HG03064 (cell line): Measurements from ENCODE around the gene CD163.
"Not testable (repeated sequence)": the region's sequence is repeated elsewhere in the genome, so short reads cannot be mapped to it uniquely, and the experiment has no call there.

Experiments used
- ATAC-seq: cut with Tn5 transposase; IDR thresholded peaks from one replicate; pipeline ENCODE4 v1.9.1; 2021; ENCODE audit warnings: low read depth; ENCODE audit not compliant: unreplicated experiment

The CD163 gene

DNA sequence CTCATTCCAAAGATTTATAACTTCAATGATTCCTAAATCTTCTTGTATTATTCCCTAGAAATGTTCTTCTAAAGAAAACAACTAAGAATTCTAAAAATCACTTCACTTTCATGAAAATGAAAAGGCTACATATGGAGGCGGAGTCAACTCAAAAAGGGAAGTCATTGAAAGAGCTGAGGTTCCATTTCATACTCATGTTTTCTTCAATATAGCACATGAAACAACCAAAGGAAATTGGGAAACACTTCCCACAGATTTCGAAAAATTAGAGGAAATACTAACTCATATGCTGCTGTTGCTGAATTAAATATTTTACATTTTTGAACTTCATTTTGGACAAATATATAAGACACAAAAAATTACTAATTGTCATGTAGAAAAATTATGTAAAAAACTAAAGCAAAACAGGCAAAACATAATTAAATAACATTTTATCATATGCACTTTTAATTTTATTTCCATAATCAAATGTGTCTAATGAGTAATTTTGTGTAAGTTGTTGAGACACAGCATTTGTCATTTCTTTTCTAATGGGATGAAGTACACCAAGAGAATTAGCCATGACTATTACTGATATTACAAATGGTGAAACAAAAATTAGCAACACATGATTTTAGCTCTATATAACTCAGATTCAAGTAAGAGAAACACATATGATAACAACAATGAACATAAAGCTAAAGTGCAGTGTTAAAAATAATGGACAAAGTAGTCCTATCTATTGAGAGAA lies at the start of gene CD163:
CD163 (minus strand) TSS at position 92 of the 730 bp plus-strand sequence; CDS start at position 5, 87 bp downstream.
- ATAC-seq = no peak

DNA sequence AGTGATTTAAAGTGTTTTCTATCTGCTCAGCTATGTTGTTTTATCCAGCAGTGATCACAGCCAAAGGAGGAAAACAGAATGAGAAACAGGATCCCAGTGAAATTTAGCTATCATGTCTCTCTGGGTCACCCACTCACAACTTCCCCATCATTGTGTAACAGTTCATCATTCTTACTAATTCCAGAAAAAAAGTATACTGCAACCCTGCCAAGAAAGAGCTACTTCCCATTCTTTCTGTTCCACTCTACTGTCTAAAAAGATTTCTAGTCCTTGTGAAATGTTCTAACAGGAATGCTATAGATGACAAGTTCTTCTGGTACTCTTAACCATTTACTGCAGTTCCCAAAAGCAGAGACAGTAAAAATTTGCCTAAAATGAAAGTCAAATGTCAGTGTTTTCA lies 39.2 kb upstream of the CD163 start:
- no peak for ATAC-seq

DNA sequence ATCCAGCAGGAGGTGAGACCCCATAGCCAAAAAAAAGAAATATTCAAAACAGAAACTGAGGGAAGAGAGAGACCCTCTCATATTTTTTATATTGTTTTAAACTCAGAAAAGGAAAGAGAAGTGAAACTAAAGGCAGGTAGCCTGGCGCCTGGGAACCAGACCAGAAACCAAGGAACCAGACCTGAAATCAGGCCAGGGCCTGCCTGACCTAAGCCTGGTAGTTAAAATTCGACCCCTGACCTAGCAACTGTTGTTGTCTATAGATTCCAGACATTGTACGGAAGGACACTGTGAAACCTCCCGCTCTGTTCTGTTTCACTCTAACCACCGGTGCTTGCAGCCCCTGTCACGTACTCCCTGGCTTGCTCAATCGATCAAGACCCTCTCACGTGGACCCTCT lies 38.5 kb upstream of the CD163 start:
- no peak for ATAC-seq

DNA sequence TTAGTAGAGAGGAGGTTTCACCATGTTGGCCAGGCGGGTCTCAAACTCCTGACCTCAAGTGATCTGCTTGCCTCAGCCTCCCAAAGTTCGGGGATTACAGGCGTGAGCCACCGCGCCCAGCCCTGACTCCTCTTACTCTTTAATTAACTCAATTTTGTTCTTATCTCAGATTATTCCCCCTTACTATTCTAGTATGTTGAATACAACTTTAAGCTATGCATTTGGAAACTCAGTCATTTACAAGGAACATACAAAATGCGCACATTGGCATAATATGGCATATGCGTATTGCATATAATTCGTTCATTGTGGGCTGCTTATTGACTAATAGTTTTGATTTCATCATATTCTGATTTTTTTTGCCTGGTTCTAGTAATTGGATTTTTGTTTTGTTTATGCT lies 10.8 kb upstream of the CD163 start:
- no peak for ATAC-seq

DNA sequence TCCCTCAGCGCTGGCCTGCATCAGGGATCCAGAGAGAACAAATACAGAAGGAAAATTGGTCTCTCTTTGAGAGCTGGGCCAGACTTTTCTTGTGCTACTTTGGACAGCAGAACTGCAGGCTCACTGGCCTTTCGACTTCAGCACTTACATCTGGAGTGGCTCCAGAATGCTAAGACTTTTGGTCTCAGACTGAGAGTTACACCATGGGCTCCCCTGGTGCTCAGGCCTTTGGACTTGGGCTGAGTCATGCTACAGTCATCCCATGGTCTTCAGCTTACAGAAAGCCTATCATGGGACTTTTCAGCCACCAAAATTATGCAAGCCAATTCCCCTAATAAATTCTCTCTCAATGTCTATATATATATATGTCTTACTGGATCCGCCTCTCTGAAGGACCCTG lies 9.0 kb upstream of the CD163 start:
- ATAC-seq = no peak

DNA sequence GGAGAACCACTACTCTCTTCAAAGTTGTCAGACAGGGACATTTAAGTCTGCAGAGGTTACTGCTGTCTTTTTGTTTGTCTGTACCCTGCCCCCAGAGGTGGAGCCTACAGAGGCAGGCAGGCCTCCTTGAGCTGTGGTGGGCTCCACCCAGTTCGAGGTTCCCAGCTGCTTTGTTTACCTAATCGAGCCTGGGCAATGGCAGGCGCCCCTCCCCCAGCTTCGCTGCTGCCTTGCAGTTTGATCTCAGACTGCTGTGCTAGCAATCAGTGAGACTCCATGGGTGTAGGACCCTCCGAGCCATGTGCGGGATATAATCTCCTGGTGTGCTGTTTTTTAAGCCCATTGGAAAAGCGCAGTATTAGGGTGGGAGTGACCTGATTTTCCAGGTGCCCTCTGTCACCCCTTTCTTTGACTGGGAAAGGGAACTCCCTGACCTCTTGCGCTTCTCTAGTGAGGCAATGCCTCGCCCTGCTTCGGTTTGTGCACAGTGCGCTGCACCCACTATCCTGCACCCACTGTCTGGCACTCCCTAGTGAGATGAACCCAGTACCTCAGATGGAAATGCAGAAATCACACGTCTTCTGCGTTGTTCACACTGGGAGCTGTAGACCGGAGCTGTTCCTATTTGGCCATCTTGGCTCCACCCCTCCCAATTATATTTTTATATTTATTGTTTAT lies 6.4 kb upstream of the CD163 start:
- not testable (repeated sequence) for ATAC-seq

DNA sequence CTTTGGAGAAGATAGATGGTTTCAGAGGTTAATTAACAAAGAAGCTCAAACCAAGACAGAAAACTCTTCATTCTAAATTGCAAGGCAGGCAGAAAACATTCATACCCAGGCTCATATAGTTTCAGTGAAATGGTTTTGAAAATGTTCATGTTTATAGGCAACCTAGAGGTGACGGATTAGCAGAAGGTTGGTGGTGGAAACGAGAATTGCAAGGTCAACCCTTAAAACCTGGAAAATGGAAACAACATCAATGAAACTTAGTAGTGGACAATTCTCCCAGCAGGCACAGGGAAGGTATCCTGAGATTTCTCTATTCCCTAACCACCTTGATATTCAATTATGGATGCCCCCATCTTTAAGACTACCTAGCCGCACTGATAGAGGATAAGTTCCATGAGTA lies 965 bp downstream of the CD163 start:
- no peak for ATAC-seq

DNA sequence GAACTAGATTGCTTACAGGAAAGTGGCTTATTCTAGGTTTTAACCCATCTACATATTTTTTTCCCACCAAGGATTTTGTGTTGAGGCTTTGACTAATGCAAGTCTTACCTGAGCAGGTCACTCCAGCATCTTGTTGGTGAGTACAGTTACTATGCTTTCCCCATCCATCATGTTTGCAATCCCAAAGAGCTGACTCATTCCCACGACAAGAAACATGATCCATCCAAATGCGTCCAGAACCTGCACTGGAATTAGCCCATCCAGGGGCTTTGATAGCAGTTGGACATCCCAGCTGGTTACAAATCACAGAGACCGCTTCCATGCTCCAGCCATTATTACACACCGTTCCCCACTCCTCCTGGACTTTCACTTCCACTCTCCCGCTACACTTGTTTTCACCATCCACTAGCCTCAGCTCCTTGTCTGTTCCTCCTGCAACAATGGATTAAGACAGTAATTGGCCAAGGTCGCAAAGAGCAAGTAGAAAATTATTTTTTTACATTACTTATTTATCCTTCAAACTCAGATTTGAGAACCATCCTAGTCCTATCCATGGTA lies 2.5 kb downstream of the CD163 start:
- ATAC-seq = no peak

DNA sequence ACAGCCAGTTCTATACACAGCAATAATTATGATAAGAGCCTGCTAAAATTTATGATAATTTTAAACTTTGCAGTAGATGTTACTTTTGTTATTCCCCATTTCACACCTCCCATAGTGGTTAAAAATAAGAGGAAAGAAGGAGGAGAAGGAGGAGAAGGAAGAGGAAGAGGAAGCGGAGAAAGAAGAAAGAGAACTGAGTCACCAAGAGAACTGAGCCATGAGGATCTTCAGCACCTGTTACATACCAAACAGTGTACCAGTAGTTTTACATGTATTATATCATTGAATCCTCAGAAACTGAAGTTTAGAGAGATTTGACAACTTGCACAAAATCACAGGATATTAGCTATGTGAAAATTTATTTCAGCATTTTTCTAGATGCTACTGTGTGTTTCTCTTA lies 3.9 kb downstream of the CD163 start:
- ATAC-seq = no peak

DNA sequence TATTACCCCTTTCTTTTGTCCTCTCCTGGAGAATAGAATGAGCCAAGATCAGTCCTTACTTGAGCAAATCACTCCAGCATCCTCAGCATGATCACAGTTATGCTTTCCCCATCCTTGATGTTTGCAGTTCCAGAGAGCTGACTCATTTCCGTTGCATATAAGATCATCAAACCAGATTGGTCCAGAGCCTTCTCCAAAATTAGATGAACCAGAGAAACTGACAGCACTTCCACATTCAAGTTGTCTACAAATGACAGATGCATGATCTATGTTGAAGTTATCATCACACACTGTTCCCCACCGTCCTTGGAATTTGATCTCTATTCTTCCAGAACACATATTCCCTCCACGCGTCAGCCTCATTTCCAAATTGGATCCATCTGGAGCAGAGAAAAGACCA lies 4.8 kb downstream of the CD163 start:
- no peak for ATAC-seq

DNA sequence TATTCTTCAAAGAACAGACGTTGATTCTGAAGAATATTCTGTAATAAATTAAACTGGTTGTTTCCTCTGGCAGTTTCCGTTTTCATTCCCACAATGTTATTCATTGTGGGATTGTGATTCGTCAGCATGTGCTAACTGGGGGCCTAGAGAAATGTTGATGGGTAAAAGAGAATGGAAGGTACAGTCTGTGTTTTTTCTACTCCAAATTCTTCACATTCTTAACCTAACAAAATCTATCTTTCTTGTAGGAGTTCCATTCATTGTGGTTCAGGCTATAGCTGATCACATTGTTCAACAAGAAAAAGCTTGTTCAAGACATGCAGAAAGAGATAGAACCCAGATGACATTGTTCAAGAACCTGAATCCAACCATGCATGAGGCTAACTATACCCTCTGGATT lies 5.9 kb downstream of the CD163 start:
- ATAC-seq = no peak

DNA sequence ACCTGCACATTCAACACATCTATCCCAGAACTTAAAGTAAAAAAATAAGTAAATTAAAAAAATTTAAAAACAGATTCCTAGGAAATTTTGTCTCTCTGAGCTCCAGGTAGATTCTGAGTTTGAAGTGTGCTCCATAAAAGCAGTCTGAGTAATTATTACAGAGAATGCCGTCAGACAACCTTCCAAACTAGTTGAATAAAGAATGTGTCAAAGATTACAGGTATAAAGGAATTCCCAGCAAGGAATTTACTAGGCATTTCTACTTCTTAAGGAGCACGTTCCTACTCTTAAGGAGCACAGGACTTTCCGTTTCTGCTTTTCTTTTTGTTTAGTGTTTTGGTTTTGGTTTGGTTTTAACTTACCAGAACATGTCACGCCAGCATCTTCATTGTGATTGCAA lies 7.1 kb downstream of the CD163 start:
- no peak for ATAC-seq

DNA sequence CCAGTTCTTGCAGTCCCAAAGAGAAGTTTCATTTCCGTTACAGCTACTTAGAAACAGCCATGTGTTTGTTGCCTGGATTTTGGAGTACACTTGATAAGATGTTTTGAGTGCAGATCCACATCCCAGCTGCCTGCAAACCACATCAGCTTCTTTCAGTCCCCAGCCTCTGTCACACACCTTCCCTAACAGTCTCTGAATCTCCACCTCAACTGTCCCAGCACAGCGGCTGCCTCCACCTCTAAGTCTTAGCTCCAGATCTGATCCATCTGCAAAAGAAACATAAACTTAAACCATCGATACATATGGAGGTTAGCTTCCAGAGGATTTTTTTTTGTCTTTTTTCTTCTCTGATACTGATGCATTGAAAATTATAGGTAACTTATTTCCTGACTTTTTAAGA lies 8.4 kb downstream of the CD163 start:
- no peak for ATAC-seq

DNA sequence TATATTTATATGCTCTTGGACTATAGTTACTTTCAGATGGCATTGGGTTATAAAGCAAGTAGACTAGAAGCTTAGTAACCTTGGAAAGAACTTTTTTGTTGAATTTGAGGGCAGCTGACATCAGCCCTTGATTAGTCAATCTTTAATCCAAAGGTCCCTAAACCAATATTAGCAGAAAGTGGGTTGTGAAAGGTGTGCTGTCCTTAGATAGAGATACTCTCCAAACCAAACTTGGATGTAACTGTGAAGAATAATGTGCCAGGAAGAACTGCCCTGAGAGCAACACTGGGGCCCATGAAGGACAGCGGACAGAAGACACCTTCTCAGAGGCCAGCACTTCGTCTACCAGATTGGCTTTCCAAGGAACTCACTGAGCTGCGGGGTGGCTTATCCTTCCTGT lies 10.6 kb downstream of the CD163 start:
- ATAC-seq = no peak

DNA sequence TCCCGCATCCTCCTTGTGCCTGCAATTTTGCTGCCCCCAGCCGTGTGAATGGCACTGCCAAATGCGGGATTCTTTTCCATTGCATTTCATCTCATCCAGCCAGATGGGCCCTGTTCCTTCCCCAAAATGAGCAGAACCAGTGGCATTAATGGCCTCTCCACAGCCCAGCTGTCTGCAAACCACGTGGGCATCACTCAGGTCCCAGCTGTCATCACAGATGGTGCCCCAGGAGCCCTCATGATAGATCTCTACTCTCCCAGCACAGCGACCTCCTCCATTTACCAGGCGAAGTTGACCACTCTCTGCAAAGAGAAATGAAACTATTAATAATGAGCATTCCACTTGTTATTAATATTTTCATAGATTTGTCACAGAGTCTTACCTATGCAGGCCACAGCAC lies 17.1 kb downstream of the CD163 start:
- no peak for ATAC-seq

DNA sequence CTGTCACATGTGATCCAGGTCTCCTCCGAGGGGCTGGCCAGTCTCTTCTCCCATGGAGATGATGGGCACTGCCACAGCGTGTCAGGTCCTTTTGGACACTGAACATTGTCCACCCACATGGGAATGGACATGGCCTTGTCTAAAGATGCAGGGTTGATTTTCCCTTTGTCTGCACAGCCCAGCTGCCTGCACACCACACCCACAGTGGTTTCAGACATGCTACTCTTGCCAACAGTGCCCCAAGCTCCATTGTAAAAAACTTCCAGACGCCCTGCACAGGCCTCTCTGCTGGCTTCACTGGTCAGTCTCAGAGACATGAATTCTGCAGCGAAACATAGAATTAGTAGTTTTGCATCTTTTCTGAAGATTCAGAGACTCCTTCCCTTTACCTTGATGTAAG lies 18.5 kb downstream of the CD163 start:
- ATAC-seq = no peak

DNA sequence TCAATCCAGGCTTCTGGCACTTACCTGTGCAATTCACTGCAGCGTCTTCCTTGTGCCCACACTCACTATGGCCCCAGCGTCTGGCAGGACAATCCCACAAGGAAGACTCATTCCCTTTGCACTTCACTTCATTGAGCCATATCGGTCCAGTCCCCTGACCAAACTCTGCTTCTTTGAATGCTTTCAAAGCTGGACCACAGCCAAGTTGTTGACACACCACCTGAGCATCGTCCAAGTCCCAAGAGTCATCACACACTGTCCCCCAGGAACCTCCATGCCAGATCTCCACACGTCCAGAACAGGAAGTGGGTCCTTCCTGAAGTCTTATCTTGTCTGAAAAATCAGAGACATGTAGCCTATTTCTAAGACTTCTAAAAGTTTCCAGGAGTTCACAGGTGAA lies 20.2 kb downstream of the CD163 start:
- no peak for ATAC-seq

DNA sequence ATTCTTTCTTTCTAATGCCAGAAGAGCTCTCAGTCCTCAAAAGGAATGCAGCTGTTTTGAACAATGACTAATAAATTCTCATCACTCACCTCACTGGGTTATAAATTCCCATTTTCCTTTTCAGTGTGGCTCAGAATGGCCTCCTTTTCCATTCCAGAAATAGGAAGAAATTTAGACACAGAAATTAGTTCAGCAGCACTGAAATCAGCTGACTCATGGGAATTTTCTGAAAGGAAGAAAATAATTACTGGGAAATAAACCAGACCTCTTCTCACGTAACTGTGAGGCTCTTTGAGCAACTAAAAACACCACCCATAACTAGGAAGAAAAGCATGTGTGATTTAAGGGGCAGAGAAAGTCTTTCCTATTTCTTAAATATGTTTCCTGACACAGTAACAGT lies 23.8 kb downstream of the CD163 start:
- ATAC-seq = no peak

DNA sequence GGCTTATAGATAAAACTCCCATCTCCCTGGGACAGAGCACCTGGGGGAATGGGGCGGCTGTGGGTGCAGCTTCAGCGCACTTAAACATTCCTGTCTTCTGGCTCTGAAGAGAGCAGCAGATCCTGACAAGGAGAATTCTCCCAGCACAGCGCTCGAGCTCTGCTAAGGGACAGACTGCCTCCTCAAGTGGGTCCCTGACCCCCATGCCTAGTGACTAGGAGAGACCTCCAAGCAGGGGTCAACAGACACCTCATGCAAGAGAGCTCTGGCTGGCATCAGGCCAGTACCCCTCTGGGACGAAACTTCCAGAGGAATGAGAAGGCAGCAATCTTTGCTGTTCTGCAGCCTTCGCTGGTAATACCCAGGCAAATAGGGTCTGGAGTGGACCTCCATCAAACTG lies 31.5 kb downstream of the CD163 start:
- no peak for ATAC-seq

DNA sequence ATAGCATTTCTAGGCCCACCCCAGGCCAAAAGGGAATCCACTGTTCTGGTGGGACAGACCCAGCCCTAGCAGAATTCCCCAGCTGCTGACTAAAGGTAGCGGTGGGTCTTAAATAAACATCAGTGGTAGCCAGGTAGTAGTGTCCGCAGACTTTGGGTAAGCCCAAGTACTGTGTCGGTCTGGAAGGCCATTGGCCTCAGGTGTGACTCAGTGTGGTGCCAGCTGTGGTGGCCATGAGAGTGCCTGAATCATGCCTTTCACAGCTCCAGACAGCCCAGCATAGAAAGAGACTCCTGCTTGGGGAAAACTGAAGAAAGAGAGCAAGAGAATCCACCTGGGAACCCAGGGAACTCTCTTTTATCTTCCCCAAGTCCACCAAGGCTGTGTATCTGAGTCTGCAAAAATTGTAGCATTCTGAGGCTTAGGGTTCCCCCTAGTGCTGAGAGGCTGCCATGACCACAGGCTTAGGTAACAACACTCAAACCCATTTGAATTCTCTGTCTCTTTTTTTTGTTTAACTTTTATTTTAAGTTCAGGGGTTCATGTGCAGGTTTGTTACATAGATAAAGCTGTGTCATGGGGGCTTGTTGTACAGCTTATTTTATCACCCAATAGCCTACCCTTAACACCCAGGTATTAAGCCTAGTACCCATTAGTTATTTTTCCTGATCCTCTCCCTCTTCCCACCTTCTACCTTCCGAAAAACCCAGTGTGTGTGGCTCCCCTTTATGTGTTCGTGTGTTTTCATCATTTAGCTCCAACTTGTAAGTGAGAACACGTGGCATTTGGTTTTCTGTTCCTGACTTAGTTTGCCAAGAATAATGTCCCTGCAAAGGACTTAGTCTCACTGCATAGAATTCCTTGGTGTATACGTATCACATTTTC lies 43.0 kb downstream of the CD163 start:
- ATAC-seq = no peak

DNA sequence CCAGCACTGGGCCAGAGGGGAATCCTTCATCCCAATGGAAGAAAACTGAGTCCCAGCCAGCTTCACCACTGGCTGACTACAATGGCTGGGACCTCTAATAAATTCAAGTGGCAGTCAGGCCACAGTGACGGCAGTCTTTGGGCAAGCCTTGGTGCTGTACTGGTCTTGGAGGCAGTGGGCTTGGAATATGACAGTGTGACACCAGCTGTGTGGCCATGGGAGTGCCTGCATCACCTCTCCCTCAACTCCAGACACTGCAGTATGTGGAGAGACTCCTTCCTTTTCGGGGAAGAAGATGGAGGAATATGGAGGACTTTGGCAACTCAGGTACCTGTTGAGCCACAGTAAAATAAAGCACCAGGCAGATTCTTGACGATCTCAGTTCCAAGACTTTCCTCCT lies 43.6 kb downstream of the CD163 start:
- no peak for ATAC-seq
